Effector CD8-positive, alpha-beta T cell (primary cell): Measurements from ENCODE around the gene STRC.
"Not testable (repeated sequence)": the region's sequence is repeated elsewhere in the genome, so short reads cannot be mapped to it uniquely, and the experiment has no call there.

Experiments used
- DNase-seq: peaks from one replicate; lab custom pipeline; 2025; lab: John Stamatoyannopoulos, UW
- total RNA-seq, 4 experiments: gene quantifications; one replicate each; lab custom pipeline; 2026; lab: John Stamatoyannopoulos, UW

STRC gene
- total RNA-seq, result 0 to 0.88 (median 0.37) reads per million in 4 experiments

GRCh38 chr15:43618700-43619099 lies at the start of gene STRC:
STRC (minus strand) TSS chr15:43618800; CDS start chr15:43618722, 78 bp downstream.
- not testable (repeated sequence) for DNase-seq

DNA sequence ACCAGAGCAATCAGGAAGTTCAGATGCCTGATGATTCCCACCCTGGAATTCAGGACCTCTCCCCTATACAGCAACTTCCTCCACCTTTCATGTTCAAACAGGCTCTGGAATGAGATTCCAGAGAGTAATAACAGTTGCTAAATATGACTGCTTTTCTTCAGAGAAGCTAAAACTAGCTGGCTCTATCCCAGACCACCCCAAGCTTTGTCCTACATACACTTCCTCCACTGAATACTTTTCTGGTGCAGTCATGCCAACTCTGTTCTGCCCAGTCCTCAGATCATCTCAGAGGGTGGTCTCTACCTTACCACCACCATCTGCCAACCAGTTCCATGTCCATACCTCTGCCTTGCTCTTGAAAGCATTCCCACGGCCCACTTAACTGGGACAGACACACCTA lies 47.6 kb upstream of the STRC start:
- DNase-seq, result not testable (repeated sequence)

- DNase-seq, result not testable (repeated sequence)
These were observed 44.7 kb upstream of the STRC start for GRCh38 chr15:43663333-43663732.

GRCh38 chr15:43662293-43662692 lies 43.7 kb upstream of the STRC start:
- DNase-seq, result not testable (repeated sequence)

DNA sequence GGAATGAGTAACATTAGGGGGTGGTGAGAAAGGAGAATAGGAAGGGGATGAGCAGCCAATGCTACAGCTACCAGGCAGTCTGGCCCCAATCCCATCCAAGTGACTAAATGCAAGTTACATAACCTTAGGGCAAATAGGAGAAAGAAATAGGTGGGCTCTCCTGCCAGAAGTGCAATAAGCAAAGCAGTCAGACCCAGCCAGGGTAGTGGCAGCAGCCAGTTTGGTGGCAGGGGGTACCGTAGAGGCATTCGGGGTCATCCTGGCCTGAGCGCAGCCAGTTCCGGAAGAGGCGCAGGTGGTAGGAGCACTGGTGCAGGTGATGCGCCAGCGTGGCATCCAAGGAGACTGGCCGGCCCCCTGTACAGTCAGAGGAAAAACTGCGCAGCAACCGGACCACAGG lies 41.1 kb upstream of the STRC start:
- DNase-seq, result not testable (repeated sequence)

- DNase-seq, result not testable (repeated sequence)
These were observed 30.9 kb upstream of the STRC start for GRCh38 chr15:43649430-43649926.

DNA sequence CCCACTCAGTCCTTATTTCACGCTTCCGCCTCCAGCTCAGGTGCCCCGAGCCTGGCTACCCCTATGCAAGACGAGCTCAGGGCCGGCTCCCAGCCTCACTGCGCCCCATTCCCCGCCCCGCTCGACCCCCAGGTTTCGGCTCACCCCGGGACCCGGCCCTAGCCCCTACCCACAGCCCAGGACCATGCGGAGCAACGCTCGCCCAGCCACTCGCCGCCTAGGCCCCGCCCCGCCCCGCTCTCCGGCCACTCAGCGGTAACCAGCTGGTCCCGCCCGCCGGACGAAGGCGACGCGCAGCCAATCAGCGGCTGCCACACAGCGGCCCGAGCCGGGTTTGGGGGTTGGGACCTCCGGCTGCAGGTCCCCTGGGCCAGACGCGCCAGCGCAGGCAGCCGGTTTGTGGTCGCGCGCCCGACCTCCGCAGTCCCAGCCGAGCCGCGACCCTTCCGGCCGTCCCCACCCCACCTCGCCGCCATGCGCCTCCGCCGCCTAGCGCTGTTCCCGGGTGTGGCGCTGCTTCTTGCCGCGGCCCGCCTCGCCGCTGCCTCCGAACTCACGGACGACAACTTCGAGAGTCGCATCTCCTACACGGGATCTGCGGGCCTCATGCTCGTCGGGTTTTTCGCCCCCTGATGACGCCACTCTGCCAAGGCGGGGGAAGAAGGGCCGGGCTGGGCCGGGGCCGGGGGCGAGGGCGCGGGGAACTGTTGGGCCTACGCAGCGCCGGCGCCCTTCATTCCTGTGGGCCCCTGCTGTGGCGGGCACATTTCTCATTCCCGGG lies 30.2 kb upstream of the STRC start, which contains the start of gene CATSPER2:
Gene CATSPER2, minus strand, starts transcription at position 196 of the 781 bp plus-strand sequence. CDS start 783 bp downstream, outside the sequence.
- DNase-seq, result no peak

- not testable (repeated sequence) for DNase-seq
These were observed 20.0 kb upstream of the STRC start for GRCh38 chr15:43638464-43639204.

DNA sequence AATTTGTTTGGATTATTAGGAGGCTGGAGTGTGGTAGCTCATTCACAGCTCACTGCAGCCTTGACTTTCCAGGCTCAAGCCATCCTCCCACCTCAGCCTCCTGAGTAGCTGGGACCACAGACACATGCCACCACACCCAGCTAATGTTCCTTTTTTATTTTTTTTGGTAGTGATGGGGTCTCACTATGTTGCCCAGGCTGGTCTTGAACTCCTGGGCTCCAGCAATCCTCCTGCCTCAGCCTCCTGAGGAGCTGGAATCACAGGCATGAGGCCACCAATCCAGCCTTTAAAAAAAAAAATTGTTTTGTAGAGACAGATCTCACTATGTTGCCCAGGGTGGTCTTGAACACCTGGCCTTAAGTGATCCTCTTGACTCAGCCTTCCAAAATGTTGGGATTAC lies 8.3 kb upstream of the STRC start:
- DNase-seq, result not testable (repeated sequence)

GRCh38 chr15:43625106-43625505 lies 6.5 kb upstream of the STRC start:
- no peak for DNase-seq

- DNase-seq, result not testable (repeated sequence)
These were observed 3.6 kb upstream of the STRC start for GRCh38 chr15:43622068-43622799.

DNA sequence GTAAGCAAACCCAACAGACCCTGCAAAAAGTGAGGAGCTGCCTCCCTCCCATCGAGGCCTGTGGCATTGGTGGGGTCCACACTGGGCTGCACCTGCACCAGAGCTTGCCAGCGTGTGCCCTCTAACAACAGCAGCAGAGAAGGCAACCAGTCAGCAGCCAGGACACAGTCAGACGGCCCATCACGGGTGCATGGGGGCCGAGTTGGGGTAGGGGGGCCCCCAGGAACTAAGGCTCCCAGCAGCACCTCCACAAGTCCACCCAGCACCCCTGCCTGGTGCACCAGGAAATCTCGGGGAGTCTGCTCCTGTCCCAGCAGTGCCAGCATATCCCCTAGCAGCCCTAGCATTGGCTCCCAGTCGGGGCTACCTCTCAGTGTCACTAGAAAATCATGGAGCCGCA lies 850 bp downstream of the STRC start:
- DNase-seq, result not testable (repeated sequence)

DNA sequence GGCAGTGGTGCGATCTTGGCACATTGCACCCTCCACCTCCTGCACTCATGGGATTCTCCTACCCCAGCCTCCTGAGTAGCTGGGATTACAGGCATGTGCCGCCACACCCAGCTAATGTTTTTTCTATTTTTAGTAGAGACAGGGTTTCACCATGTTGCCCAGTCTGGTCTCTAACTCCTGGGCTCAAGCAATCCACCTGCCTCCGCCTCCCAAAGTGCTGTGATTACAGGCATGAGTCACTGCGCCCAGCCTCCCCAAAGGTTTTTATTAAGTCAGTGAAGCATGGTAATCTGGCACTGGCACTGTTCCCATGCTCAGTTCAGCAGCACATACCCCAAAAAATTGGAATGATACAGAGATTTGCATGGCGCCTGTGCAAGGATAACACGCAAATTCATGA lies 16.4 kb downstream of the STRC start:
- DNase-seq, result not testable (repeated sequence)

DNA sequence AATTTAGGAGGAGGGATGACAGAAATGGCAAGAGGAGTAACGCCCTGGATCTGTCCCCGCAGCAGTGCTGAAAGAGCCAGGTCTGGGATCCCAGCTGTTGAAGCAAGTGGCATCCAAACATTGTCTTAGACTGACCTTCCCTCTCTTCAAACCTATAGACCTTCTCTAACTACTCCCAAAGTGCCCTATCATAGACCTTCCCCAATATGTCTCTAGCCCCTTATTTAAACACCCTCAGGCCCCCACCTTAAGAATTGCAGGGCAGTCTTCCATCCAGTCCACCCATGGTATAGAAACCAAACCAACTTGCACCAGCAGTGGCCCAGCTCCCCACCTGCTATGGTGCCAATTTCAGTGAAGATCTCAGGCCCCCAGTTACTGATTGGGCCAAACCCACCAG lies 18.4 kb downstream of the STRC start:
- not testable (repeated sequence) for DNase-seq

DNA sequence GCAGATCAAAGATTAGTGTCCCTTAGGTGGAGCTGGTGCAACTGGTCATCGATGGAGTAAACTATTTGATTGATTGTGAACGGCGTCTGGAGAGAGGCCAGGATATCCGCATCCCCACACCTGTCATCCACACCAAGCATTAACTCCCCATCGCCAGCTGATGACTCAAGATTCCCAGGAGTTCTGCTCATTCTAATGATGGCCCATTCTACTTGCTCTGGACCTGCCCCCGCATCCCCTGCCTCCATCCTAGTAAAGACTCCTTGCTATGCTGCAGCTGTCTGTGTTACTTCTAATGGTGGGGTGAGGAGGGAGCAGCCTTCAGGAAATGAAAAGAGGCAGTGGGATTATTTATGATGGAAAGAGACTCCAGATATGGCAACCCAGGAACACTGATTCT lies 19.5 kb downstream of the STRC start:
- not testable (repeated sequence) for DNase-seq

DNA sequence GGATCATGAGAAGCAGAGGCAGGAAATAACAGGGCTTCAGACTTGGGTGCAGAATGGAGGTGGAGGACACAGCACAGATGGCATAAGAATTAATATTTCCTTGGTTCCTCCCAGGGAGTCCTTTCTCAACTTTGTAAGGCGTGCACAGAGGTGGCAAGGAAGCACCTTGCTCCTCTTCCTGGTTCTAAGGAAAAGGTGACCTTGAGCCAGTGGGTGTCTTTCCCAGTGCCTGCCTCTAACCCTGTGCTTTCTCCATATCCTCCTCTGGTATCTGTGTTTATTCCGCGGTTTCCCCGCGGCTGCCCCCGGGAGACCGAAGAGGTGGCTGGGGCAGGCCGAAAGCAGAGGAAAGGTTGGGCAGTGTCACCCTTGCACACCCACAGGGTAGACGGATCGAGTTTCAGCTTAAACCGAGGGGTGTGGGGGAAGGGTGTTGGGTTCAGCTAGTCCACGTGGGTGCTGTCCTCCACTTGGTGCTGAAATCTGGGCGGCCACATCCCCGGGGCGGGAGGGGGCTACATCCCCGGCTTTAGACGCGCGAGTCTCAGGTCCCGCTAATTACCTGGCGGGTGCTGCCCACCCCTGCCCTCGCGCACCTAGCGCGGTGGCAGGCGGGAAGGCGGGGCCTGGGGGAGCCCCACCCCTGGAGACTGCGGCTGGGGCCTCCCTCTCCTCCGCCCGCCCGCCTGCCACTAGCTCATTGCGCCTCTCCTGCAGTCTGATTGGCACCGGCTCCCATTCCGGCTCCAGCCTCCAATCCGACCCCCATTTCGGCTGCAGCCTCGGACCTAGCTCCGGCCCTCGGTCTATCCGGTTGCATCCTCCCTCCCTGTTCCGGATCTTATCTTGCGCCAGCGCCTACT lies 25.0 kb downstream of the STRC start, which contains the start of gene CKMT1B:
Gene CKMT1B, plus strand, starts transcription at position 700 of the 863 bp plus-strand sequence. CDS start 192 bp downstream, outside the sequence.
- DNase-seq, result not testable (repeated sequence)

DNA sequence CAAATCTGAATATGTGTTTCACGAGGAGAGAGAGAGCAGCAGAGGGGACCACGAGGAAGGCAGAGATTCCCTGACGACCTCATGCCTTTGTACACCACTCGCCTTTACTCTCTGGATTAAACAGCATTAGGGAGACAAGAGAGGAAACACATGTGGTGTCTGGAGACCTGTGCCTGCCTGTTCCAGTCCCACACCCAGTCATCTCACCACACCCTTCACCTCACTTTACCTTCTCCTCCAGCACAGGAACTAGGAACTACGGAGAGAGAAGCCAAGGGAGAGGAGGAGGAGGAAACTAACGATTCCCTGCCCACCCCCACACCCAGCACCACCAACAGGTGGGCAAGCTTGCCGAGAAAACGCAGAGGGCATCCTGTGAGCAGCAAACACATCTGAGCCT lies 25.8 kb downstream of the STRC start:
- DNase-seq, result not testable (repeated sequence)

DNA sequence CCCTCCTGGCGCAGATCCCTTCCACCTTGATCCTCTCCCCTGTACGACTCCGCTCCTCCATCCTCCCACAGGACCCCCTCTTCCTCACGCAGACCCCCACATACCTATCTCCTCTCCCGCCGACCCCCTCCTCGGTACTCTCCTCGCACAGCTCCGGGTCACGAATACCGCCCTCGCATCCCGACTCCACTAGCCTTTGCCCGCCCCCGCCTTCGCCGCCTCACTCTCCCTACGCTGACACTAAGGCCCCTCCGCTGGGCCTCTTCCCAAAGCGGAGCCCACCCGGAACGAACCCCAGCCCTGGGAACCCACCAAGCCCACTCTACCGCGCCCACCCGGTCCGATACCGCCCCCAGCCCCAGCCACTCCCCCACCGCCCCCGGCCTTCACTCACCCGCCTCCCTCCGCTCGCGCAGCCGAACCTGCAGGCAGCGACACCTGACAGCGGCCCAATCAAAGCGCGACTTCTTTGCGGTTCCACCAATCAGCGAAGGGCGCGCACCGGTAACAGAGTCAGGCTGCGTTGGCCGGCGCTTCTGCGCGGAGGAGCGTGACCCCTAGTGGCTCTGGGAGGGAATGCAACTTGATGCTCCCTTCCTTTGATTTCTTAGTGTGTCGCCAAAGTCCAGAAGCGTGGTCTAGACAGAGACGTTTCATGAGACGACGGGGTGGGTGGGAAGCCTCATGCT lies 28.7 kb downstream of the STRC start, which contains the start of gene PPIP5K1:
Gene PPIP5K1, minus strand, starts transcription at position 431 of the 689 bp plus-strand sequence. CDS start 5,704 bp downstream, outside the sequence.
- DNase-seq, result not testable (repeated sequence)

GRCh38 chr15:43574607-43575006 lies 44.0 kb downstream of the STRC start:
- DNase-seq, result not testable (repeated sequence)

GRCh38 chr15:43566615-43567014 lies 52.0 kb downstream of the STRC start:
- DNase-seq, result not testable (repeated sequence)
